NCI-H2227 treated with DMSO at 0.1 percent for 48 hours (cell line): ENCODE data around the gene WASHC4.
"Not testable (repeated sequence)": the region's sequence is repeated elsewhere in the genome, so short reads cannot be mapped to it uniquely, and the experiment has no call there.

ENCODE experiments used
- DNase-seq: peaks from one replicate; lab custom pipeline; 2025; lab: John Stamatoyannopoulos, UW

WASHC4 gene

DNA sequence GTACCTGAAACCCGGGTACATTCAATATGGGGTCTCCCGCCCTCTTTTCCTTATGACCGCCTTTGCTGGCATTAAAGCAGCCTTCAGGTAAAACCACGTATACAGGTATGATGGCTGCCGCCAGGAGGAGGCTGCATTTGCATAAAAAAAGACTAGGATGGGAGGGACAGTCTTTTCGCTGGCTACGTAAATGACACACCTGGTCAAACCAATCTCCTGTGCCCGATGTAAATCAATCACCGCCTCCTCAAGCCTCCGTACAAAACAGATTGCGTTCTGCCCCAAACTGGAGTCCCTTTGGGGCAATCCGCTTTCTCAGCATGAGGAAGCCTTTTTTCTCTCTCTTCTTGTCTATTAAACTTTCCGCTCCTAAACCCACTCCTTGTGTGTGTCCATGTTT is 15.2 kb upstream of the WASHC4 start:
- DNase-seq, result peak; percentile 38

DNA sequence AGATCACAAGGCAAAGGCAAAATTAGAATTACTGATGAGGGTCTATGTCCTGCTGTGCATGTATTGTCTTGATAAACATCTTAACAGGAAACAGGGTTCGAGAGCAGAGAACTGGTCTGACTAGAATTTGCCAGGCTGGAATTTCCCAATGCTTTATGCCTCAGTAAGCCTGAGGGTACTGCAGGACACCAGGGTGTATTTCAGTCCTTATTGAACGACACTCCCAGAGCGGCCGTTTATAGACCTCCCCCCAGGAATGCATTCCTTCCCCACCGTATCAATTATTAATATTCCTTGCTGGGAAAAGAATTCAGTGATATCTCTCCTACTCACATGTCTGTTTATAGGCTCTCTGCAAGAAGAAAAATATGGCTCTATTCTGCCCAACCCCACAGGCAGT is 12.2 kb upstream of the WASHC4 start:
- DNase-seq, result not testable (repeated sequence)

DNA sequence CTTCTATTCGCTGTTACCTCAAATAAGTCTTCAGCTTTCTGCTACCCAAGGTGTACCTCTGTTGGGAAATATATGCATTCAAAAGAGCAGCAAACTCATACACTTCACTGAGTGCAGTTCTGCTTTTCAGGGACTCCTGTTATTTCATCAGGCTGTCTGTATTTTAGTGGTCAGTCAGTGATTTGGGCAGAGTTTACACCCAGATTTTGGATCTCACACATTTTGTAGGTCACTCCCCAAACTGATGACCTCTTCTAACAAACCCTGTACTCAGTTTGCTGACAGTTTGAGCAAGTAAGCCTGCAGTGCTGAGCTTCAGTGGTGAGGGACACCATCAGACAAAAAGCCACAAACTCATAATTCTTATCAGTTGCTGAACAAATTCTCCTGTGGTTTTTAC is 8.2 kb upstream of the WASHC4 start:
- DNase-seq, result no peak

DNA sequence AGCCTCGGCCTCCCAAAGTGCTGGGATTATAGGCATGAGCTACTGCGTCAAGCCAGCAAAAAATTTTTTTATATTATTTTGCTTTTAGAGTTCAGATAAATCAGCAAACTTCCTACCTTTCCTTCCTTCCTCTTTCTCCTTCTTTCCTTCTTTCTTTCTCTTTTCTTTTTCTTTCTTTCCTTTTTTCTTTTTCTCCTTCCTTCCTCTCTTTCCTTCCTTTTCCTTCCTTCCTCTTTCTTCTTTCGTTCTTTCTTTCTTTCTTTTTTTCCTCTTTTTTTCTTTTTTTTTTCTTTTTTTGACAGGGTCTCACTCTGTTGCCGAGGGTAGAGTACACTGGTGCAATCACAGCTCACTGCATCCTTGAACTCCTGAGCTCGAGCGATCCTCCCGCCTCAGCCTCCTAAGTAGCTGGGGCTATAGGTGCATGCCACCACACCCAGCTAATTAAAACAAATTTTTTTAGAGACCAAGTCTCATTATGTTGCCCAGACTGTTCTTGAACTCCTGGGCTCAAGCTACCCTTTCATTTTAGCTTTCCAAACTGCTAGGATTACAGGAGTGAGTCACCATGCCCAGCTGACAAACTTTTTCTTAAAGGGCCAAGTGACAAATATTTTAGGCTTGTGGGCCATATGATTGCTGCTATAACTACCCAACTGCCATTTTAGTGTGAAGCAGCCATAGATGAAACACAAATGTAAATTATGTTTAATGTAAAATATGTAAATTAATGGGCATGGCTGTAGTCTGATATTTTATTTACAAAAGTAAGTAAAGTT is 7.1 kb upstream of the WASHC4 start:
- no peak for DNase-seq

DNA sequence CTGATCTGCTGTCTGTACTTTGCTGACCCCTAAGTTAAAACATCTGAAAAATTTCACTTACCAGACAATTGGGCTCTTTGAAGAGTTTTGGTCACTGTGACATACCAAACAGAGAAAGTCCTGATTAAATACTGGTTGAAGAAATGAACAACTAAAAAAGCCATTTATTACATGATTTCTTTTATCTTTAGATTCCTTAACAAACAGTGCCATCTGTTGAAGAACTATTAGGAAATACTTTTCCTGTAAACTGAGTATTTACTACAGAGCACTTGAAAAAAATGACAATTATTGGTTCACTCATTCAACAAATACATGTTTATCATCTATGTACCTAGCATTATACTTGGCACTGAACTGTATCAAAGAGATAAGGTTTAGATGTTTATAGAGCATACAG is 6.5 kb upstream of the WASHC4 start:
- no peak for DNase-seq

DNA sequence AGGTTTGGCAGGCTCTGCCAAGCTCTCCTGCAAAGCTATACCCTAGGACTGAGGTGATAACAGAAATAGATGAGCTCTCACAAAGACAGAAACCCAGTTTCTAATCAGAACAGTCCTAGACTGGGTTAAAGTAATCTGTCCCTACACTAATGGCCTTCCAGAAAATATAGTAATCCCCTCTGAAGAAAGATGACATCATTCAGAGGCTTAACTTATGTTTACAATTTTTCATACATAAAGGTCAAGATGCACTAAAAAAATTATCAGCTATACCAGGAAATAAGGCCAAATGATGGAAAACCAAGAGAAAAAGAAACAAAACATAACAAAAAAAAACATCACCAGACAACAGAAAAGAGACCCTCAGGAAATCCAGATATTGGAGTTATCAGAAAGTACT is 4.9 kb upstream of the WASHC4 start:
- DNase-seq, result no peak

DNA sequence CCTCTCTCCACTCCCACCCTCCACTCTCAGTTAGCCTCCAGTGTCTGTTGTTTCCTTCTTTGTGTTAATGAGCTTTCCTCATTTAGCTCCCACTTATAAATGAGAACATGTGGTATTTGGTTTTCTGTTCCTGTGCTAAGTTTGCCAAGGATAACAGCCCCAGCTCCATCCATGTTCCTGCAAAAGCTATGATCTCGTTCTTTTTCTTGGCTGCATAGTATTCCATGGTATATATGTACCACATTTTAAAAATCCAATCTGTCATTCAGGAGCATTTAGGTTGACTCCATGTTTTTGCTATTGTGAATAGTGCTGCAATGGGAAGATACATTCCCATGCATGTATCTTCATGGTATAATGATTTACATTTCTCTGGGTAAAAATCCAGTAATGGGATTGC is 2.8 kb upstream of the WASHC4 start:
- no peak for DNase-seq

DNA sequence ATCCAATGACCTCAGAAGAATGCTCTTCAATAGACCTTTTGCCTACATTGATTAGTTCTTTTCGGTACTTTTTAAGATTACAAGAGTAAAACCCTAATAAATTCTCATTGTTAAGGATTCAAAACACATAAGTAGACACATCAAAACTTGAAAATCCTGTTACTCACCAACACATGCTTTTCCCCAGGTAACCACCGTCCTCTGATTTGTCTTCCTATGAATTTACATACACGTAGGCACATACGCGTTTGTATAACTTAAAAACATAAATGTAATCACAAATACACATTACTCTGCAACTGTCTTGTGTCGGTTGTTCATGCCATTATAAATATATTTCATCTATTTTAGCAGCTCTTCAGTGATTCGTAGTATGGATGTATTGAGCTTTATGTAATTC is 910 bp upstream of the WASHC4 start:
- peak; percentile 36 for DNase-seq

DNA sequence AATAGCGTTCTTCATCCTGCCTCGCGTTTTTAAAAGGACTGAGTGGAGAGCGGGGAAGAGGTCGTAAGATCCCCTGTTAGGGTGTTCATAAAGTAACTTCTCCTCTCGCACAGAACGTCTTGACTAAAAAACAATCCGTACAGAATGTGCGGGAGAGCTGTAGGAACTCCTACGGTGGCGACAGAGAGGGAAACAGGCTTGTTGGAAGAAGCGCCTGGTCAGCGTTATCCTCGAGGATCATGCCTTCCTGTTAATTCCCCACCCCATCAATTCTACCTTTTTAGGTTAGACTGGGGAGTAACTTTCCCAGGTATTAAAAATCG is 399 bp upstream of the WASHC4 start:
- DNase-seq, result no peak

DNA sequence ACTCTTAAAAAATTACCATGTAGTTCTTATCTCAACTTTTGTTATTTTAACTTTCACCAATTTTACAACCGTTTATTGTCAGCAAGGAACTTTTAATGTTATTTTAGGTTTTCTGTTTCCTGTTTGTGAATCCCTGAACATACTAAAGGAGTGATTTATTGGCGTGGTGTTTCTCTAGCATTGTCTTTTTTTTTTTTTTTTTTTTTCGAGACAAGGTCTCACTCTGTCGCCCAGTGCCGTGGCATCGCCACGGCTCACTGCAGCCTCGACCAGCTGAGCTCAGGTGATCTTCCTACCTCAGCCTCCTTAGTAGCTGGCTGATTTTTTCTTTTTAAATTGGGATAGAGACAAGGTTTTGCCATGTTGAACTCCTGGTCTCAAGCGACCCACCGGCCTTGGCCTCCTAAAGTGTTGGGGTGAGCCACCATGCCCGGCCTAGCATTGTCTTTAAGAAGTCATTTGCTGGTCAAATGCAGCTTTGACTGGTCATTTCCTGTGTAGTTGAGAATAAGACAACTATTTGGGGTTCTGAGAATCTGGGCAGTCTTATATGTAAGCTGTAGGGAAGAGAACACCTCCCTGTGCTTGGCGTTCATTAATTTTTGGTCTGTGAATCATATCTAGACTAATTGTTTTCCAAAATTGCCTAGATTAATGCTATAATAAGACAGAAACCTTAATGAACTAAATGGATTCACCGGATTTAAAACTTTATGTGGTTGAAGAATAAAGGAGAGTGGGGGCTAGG is 2.1 kb downstream of the WASHC4 start:
- no peak for DNase-seq

DNA sequence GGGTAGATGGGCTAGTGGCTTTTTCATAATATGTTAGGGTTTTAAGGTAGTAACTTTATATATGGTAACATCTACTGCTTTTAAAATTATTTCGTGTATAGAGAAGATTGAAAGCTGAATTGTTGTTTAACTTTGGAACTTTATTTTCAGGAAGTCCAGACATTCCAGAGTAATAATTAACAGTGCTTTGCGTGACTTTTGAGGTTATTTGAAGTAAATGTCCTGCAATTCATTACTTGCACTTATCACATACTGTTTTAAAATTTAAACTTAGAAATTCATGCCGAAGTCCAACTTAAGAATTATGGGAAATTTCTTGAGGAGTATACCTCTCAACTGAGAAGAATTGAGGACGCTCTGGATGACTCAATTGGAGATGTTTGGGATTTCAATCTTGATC is 3.3 kb downstream of the WASHC4 start:
- no peak for DNase-seq

DNA sequence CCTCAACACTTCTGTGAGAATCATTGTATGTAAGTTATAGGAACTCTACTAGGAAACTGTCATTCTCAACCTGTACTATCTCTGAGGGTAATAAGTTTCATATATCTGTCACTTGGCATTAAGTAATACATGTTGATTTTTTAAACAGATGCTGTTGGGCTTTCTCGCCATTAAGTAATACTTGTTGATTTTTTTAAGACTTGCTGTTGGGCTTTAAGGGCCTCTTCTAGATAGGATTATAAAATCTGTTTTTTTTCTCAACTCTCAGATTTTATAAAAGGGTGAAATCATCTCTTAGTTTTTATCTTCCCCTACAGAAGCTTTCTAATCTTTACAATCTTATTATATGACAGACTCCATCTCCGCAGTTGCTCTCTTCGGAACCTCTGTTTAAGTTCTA is 5.6 kb downstream of the WASHC4 start:
- DNase-seq, result no peak

DNA sequence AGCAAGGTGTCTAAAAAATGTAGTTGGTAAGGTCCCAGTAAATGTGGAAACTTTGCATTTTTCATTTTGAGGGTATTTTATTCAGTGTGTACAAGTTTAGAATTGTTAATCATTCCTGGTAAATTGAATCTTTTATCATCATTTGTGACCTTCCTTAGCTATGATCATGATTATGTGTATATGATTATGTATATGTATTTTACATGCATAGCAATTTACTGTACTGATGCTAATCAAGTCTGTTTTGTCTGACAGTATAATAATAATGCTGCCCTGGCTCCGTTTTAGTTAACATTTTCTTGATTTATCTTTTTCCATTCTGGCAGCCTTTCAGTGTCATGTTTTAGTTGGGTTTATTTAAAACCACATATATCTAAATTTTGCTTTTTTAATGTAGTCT is 9.4 kb downstream of the WASHC4 start:
- no peak for DNase-seq

DNA sequence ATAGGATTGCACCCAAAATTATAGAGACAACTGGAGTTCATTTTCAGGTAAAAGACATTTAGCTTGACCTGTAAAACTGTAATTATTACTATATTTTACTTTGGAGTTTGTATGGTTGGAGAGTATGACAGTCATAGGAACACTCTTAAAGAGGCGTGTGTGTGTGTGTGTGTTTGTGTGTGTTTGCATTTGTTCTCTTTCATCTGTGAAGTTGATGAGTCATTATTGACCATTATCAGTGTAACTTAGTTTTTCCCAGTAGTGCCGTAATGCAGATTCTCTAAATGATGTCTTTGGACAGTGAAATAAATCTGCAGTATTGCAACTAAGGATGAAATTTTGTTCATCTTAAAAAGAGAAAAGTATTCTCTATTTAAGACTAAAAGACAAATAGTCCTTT is 13.0 kb downstream of the WASHC4 start:
- DNase-seq, result no peak

DNA sequence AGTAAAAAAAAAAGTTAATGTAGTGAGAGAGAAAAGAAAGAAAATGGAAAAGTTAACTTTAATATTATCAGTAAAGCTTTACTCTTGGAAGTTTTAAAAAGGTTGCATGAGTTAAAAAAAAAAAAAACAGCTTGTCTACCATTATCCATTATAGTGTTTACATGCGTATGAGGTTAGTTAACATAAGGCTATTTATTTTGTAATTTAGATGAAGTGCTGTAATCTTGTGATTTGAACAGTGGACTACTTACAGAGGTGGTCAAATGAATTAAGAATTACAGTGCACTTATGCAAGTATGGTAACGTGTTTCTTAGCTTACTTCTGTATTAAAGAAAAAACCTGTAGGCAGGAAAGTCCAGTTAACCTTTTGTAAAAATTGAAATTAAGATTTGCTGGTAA is 30.7 kb downstream of the WASHC4 start:
- no peak for DNase-seq

DNA sequence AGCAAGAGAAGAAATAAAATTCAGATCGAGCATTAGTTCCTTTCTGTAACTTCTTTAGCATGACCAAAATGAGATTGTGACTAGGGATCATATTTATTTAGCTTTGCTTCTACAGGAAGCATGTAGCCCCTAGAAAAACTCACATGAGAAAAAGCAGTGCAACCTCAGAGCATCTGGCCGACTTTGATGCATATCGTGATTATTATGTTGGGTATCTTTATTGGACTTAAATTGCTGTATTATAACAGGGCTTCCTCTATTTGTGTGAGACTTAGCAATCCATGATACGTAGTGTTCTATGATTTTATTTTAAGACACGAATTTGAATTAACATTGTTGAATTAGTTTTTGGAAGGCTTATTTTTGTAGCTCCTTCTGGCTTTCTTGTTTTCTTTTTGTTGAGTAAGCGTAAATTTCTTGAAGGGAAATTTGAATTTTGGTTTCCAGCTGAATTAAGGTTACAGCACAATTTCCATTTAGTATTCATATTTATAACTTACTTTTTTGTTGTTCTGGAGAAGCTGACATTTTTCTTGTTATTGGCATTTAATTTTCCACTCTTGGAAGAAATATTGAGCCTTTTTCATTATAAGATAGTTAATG is 33.9 kb downstream of the WASHC4 start:
- DNase-seq, result no peak

DNA sequence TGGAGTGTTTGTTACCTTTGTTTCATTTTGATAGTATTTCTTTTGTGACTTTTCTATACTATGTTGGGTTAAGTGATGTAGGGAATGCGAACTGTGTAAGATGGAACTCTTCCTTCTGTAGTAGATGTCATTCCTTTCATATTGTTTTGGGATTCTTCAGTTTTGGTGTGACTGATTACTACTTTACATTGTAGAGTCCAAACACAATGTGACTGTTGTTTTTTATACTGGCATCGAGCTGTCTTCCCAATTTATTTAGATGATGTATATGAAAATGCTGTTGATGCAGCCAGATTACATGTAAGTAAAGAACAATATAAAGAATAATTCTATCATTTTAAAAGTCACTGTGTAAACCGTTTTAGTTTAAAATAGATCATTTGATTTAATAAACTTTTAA is 34.7 kb downstream of the WASHC4 start:
- no peak for DNase-seq

DNA sequence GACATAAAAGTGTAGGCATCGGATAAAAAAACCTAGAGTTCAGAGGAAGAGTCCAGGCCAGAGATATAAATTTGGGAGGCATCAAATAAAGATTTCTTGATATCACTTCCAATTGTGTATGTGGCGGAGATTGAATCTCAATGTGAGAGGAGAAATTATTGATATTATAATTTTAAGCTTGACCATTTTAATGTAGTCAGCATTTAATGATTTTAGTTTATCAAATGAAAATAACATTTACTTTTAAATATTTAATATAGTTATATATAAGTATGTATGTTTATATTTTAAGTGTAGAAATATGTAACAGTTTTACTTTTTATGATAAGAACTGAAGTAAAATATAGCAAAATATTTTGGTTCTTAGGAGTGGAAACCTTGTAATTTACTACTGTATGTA is 48.7 kb downstream of the WASHC4 start:
- no peak for DNase-seq

DNA sequence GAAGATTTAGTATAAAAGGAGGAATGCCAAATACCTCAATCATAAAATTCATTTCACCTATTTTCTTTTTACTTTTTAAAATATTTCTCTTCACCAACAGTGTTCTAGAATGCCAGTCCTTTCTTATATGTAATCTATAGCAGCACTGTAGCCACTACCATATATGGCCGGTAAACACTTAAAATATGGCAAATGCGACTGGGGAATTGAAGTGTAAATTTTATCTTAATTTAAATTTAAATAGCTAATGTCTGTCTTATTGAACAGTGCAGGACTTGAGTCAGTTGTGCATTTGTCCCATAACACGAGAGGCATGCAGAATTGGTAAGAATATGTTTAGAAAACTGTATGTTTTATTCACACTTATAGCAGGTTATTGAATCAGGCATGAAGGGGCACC is 50.1 kb downstream of the WASHC4 start:
- no peak for DNase-seq

DNA sequence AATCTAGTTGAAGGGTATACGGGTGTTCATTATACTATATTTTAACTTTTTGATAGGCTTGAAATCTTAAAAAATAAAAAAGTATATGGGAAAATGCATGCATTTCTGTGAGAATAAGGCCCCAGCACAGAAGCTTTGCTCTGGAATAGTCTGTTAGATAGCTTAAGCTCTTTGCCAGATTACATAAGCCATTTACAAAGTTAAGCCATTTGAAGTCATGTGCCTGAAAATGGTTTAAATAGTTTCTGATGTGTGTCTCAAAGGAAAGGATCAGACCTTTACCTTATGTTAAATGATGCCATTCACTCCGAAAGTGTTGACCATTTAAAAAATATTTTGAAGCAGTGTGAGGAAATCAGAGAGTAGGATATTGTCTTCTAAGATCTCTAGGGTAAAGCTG is 51.3 kb downstream of the WASHC4 start:
- DNase-seq, result no peak

DNA sequence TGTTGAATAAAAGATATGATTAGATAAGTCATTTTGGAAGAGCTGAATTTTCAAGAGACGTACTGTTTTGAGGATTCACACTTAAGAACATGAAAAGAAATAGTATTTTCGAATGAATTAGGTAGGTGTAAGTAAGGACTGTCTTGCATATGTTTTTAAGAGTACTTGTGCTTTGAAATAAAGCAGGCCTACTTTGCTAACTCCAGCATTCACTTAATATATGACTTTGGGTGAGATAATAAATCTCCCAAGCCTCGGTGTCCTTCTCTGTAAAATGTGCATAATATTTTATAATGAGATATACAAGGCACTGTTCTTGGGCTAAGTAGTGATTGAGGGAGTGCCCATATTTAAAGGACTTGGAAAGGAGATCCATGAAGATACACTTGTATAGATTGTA is 54.6 kb downstream of the WASHC4 start:
- DNase-seq, result no peak

DNA sequence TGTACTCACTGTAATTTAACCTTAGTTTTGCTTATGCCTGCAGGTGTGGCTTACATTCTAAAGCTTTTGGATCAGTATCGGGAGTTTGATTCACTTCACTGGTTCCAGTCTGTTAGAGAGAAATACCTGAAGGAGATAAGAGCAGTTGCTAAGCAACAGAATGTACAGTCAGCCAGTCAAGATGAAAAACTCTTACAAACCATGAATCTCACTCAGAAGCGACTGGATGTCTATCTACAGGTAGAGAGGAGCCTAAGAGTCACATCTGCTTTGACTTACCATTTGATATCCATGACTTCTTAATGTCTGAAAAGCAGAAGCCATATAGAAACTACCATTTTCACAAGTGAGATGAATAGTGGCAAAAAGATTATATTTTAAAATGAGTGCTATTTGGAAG is 56.5 kb downstream of the WASHC4 start:
- DNase-seq, result no peak

DNA sequence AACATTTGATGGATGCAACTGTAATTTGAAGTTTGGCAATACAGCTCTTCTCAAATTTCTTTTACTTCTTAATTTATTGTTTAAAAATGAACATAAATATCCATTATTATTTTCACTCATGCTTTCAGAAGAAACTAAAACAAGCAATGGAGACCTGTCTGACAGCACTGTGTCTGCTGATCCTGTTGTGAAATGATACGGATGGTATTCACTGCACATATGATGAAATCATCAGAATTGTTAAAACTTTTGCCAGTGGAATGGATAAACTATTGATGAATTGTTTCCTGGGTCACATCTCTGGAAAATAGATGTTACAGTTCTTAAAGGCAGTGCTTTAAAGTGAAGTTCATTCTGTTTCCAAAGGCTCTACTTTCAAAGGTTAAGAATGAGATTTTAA is 59.2 kb downstream of the WASHC4 start:
- no peak for DNase-seq

DNA sequence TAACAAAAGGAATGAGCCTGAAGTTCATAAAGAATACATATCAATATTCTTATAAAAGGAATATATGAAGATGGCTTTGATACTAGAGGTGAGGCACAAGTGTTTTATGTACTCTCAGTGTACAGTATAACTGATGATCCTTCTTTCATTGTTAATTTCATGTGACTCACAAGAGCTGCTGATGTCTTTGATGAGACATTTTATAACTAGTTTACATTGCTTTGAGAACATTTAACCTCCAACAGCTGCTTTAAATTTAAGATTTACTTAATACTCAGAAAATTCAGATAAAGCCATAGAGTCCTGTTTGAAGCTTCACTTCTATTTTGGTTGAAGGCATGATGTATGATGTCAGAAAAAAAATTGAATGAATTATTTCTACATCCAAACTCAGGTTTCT is 59.8 kb downstream of the WASHC4 start:
- DNase-seq, result no peak
